T-helper 9 cell (primary cell): ENCODE results near the gene RHOC.

ENCODE experiments used
- DNase-seq: peaks from one replicate; pipeline ENCODE4 v3.0.0-alpha.2; 2020

The RHOC gene

GRCh38 chr1:112701227-112702066, 5.5 kb downstream of the RHOC start:
- no peak for DNase-seq

GRCh38 chr1:112700290-112701226, 6.4 kb downstream of the RHOC start:
- peak; percentile 61 for DNase-seq

GRCh38 chr1:112699425-112700144, 7.3 kb downstream of the RHOC start:
- no peak for DNase-seq

GRCh38 chr1:112698366-112699310, 8.3 kb downstream of the RHOC start:
- no peak for DNase-seq

GRCh38 chr1:112697781-112698201, 9.1 kb downstream of the RHOC start:
- DNase-seq = no peak

GRCh38 chr1:112696578-112697314, 10.2 kb downstream of the RHOC start:
- no peak for DNase-seq

GRCh38 chr1:112695276-112695675, 11.7 kb downstream of the RHOC start:
- no peak for DNase-seq

GRCh38 chr1:112694363-112694929, 12.5 kb downstream of the RHOC start:
- no peak for DNase-seq

GRCh38 chr1:112693821-112694220, 13.1 kb downstream of the RHOC start:
- DNase-seq = no peak

- no peak for DNase-seq
Observed at GRCh38 chr1:112692681-112693080, 14.2 kb downstream of the RHOC start.

GRCh38 chr1:112689842-112690237, 17.1 kb downstream of the RHOC start:
- no peak for DNase-seq

GRCh38 chr1:112689196-112689841, 17.6 kb downstream of the RHOC start:
- DNase-seq = no peak

GRCh38 chr1:112688781-112689193, 18.1 kb downstream of the RHOC start:
- no peak for DNase-seq

- no peak for DNase-seq
Observed at GRCh38 chr1:112687785-112688496, 19.0 kb downstream of the RHOC start.

- DNase-seq = no peak
Observed at GRCh38 chr1:112687361-112687760, 19.6 kb downstream of the RHOC start.

GRCh38 chr1:112686835-112687234, 20.1 kb downstream of the RHOC start:
- DNase-seq = no peak

GRCh38 chr1:112686417-112686816, 20.5 kb downstream of the RHOC start:
- no peak for DNase-seq

GRCh38 chr1:112685913-112686312, 21.0 kb downstream of the RHOC start:
- DNase-seq = no peak

- DNase-seq = no peak
Observed at GRCh38 chr1:112678605-112679004, 28.3 kb downstream of the RHOC start.
